Left lobe of liver (tissue), 1 donor: ENCODE results near the gene UBQLN4. TPM values are rescaled to one million over a fixed set of nuclear protein-coding genes. Genes with fewer than 3 reads are reported as not detected.

ENCODE experiments used
- total RNA-seq: library from RNA; stranded (reverse); gene quantifications from one replicate; pipeline ENCODE4 v1.2.1, GENCODE V29; 2021
- donor health status: DM: no; HTN: yes; CAD: no.

Gene UBQLN4
- total RNA-seq, 1 donor from 2014 or later = 21.2 TPM

Other genes starting within 250 kb of the UBQLN4 start
- gene GON4L, start 196.6 kb downstream of the UBQLN4 start, total RNA-seq = 19.9 TPM
- 0.58 TPM for gene SYT11, start 194.2 kb downstream of the UBQLN4 start, total RNA-seq
- 7.2 TPM for gene RIT1, start 142.4 kb downstream of the UBQLN4 start, total RNA-seq
- 18.5 TPM for gene KHDC4, start 119.4 kb downstream of the UBQLN4 start, total RNA-seq
- not detected for gene RXFP4, start 112.2 kb downstream of the UBQLN4 start, total RNA-seq
- gene ARHGEF2, start 75.3 kb downstream of the UBQLN4 start, total RNA-seq = 6.5 TPM
- 95.6 TPM for gene SSR2, start 32.8 kb downstream of the UBQLN4 start, total RNA-seq
- gene LAMTOR2, start 984 bp upstream of the UBQLN4 start, total RNA-seq = 66.6 TPM
- 1.7 TPM for gene RAB25, start 7.4 kb upstream of the UBQLN4 start, total RNA-seq
- gene MEX3A, start 28.7 kb upstream of the UBQLN4 start, total RNA-seq = 1.1 TPM
- gene LMNA, start 60.9 kb upstream of the UBQLN4 start, total RNA-seq = 120 TPM
- 0.88 TPM for gene SEMA4A, start 99.8 kb upstream of the UBQLN4 start, total RNA-seq
- 25.4 TPM for gene SLC25A44, start 140.3 kb upstream of the UBQLN4 start, total RNA-seq
- 26.6 TPM for gene PMF1, start 159.2 kb upstream of the UBQLN4 start, total RNA-seq
- gene BGLAP, start 188.4 kb upstream of the UBQLN4 start, total RNA-seq = 1.8 TPM
- gene PAQR6, start 194.3 kb upstream of the UBQLN4 start, total RNA-seq = 3.3 TPM
- 43.3 TPM for gene SMG5, start 229.0 kb upstream of the UBQLN4 start, total RNA-seq
- 2.6 TPM for gene TMEM79, start 230.5 kb upstream of the UBQLN4 start, total RNA-seq
- 32.9 TPM for gene GLMP, start 241.9 kb upstream of the UBQLN4 start, total RNA-seq
- gene VHLL, start 245.5 kb upstream of the UBQLN4 start, total RNA-seq = not detected